Keratinocyte (primary cell): Measurements from ENCODE around the gene MMD.

Source experiments
- EZH2 ChIP-seq: IDR thresholded peaks from one replicate; pipeline ENCODE4 v1.6.1; 2012; ENCODE audit warnings: inconsistent platforms, mild to moderate bottlenecking, low read length, moderate library complexity
- TF ChIP-seq, protein P1 (sequence below), 3 experiments: IDR thresholded peaks in 1 of 3; conservative IDR thresholded peaks in 1 of 3; optimal IDR thresholded peaks in 1 of 3; 2 replicates in 2 of 3; 3 replicates in 1 of 3; pipeline versions ENCODE3 to v1.5.1; 2011; ENCODE audit warnings: low read length in 3 of 3, mild to moderate bottlenecking in 3 of 3, moderate library complexity in 2 of 3, control low read depth in 1 of 3, inconsistent platforms in 1 of 3; ENCODE audit not compliant: insufficient read depth in 2 of 3; ENCODE audit errors: extremely low read depth in 1 of 3

- TF ChIP-seq, protein P1, sequence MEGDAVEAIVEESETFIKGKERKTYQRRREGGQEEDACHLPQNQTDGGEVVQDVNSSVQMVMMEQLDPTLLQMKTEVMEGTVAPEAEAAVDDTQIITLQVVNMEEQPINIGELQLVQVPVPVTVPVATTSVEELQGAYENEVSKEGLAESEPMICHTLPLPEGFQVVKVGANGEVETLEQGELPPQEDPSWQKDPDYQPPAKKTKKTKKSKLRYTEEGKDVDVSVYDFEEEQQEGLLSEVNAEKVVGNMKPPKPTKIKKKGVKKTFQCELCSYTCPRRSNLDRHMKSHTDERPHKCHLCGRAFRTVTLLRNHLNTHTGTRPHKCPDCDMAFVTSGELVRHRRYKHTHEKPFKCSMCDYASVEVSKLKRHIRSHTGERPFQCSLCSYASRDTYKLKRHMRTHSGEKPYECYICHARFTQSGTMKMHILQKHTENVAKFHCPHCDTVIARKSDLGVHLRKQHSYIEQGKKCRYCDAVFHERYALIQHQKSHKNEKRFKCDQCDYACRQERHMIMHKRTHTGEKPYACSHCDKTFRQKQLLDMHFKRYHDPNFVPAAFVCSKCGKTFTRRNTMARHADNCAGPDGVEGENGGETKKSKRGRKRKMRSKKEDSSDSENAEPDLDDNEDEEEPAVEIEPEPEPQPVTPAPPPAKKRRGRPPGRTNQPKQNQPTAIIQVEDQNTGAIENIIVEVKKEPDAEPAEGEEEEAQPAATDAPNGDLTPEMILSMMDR (optimal IDR thresholded peaks at IDR 0.05 in 1 of 3, IDR thresholded peaks at IDR 0.05 in 1 of 3, conservative IDR thresholded peaks at IDR 0.05 in 1 of 3; ENCODE audit: extremely low read depth in 1 of 3, insufficient read depth in 2 of 3, low read length in 3 of 3) = no peak
- no peak for TF ChIP-seq EZH2
Observed at GRCh38 chr17:55433629-55434422, 12.2 kb upstream of the MMD start.
